SK-N-MC (cell line): ENCODE results near the gene C4orf51.

ENCODE experiments used
- EZH2 ChIP-seq: fragments of 200-600 bp; sonication (generic); IDR thresholded peaks from one replicate; pipeline ENCODE4 v1.6.1; 2017; ENCODE audit warnings: antibody characterized with exemption
- POLR2AphosphoS5 ChIP-seq: IDR thresholded peaks from 2 replicates; pipeline ENCODE4 v1.6.1; 2012; ENCODE audit warnings: mild to moderate bottlenecking, low read depth, low read length, borderline replicate concordance

DNA sequence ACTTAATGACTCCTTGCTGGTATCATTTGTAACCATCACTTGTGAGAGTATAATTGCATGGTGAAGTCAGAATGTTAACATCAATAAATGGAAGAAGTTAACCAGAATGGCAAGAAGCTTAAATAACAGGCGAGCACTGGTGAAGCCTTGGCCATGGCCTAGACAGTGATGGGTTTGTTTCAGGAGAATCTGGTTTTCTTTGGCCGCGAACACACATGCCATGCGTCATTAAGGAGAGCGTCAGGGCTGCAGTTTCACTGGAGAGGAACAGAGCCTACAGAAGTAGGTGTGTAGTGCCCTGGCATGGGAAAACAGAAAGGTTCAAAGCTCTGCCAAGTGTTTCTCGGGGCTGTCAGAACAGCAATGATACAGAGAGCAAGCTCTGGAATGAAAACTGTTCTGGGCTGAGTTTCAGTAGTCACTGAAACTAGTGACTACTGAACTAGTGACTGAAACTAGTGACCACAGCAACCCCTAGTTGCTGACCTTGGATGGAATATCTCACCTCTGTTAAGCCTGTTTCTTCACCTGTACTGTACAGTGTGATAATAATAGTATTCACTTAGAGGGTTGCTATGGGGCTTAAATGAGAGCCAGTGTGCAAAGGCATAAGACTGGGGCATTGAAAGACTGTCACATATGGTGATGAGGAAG is 93.8 kb downstream of the C4orf51 start:
- TF ChIP-seq EZH2 (no peak), POLR2AphosphoS5 (no peak)
